Smooth muscle cell (in vitro differentiated cells): ENCODE data around the gene OTOS. TPM values are rescaled to one million over a fixed set of nuclear protein-coding genes. Genes with fewer than 3 reads are reported as not detected.
A peak's percentile ranks its signal among the peaks of the same experiment; 100 is the strongest.

Experiments used
- DNase-seq: peaks from one replicate; lab custom pipeline; 2025; ENCODE audit not compliant: unreplicated experiment; lab: John Stamatoyannopoulos, UW
- H2AFZ ChIP-seq: fragments of 200-600 bp; sonication (generic); 2 replicates; pipeline ENCODE4 v1.6.0; 2016; ENCODE audit warnings: antibody characterized with exemption, low read depth, mild to moderate bottlenecking
- H3F3A ChIP-seq: fragments of 200-600 bp; sonication (generic); 2 replicates; pipeline ENCODE4 v1.6.0; 2017; ENCODE audit warnings: antibody characterized with exemption, low read depth
- H3K27ac ChIP-seq: fragments of 200-600 bp; sonication (generic); 2 replicates; pipeline ENCODE4 v1.5.1; 2016; ENCODE audit warnings: low read depth, mild to moderate bottlenecking
- H3K27me3 ChIP-seq: fragments of 200-600 bp; sonication (generic); 2 replicates; pipeline ENCODE4 v1.6.1; 2016; ENCODE audit warnings: low read depth, mild to moderate bottlenecking
- H3K36me3 ChIP-seq: fragments of 200-600 bp; sonication (generic); 2 replicates; pipeline ENCODE4 v1.5.1; 2016; ENCODE audit warnings: low read depth
- H3K4me1 ChIP-seq: fragments of 200-600 bp; sonication (generic); 2 replicates; pipeline ENCODE4 v1.5.1; 2016; ENCODE audit warnings: low read depth
- H3K4me2 ChIP-seq: fragments of 200-600 bp; sonication (generic); 2 replicates; pipeline ENCODE4 v1.6.0; 2016; ENCODE audit warnings: mild to moderate bottlenecking
- H3K4me3 ChIP-seq: fragments of 200-600 bp; sonication (generic); 2 replicates; pipeline ENCODE4 v1.5.1; 2016; ENCODE audit warnings: mild to moderate bottlenecking
- H3K79me2 ChIP-seq: fragments of 200-600 bp; sonication (generic); 2 replicates; pipeline ENCODE4 v1.6.0; 2016; ENCODE audit warnings: low read depth, mild to moderate bottlenecking
- H3K9ac ChIP-seq: fragments of 200-600 bp; sonication (generic); 2 replicates; pipeline ENCODE4 v1.6.0; 2016; ENCODE audit warnings: low read depth
- H3K9me3 ChIP-seq: fragments of 200-600 bp; sonication (generic); replicated peaks from 2 replicates; pipeline ENCODE4 v1.5.1; 2016; ENCODE audit warnings: low read depth
- H4K20me1 ChIP-seq: fragments of 200-600 bp; sonication (generic); 2 replicates; pipeline ENCODE4 v1.6.0; 2016; ENCODE audit warnings: low read depth
- WGBS: methylation state at CpG from one replicate; pipeline ENCODE4 v1.1.7; 2016; ENCODE audit warnings: low lambda C conversion rate; 5-methylcytosine and 5-hydroxymethylcytosine counted together
- polyA plus RNA-seq: library from polyadenylated mRNA; unstranded; fragments of >200 nt; fragmentation: Nextera tagmentation; extraction: Ambion mirVana; gene quantifications from 2 replicates; pipeline ENCODE4 v1.2.1, GENCODE V29; 2016
- total RNA-seq: library from RNA; depleted of rRNA; stranded (reverse); fragments of >200 nt; gene quantifications from 2 replicates; pipeline ENCODE4 v1.2.3, GENCODE V29; 2014
- TF ChIP-seq, protein P1 (sequence below): fragments of 200-600 bp; sonication (generic); IDR thresholded peaks from 2 replicates; pipeline ENCODE4 v1.5.1; 2017; ENCODE audit warnings: borderline replicate concordance, mild to moderate bottlenecking, antibody characterized with exemption; ENCODE audit not compliant: insufficient read depth, poor library complexity, severe bottlenecking

OTOS gene
- total and polyA plus RNA-seq, 2 experiments from 2014 or later = not detected

GRCh38 chr2:240134956-240135520, 5.4 kb downstream of the OTOS start:
- peaks cover 13% of the 10 kb centered on the region for H4K20me1 ChIP-seq
- TF ChIP-seq, protein P1, sequence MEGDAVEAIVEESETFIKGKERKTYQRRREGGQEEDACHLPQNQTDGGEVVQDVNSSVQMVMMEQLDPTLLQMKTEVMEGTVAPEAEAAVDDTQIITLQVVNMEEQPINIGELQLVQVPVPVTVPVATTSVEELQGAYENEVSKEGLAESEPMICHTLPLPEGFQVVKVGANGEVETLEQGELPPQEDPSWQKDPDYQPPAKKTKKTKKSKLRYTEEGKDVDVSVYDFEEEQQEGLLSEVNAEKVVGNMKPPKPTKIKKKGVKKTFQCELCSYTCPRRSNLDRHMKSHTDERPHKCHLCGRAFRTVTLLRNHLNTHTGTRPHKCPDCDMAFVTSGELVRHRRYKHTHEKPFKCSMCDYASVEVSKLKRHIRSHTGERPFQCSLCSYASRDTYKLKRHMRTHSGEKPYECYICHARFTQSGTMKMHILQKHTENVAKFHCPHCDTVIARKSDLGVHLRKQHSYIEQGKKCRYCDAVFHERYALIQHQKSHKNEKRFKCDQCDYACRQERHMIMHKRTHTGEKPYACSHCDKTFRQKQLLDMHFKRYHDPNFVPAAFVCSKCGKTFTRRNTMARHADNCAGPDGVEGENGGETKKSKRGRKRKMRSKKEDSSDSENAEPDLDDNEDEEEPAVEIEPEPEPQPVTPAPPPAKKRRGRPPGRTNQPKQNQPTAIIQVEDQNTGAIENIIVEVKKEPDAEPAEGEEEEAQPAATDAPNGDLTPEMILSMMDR = no peak
- peak overlapping the region; percentile 81 for H3K9ac ChIP-seq
- peak overlapping the region; percentile 92 for H3K4me2 ChIP-seq
- no peak for DNase-seq
- no peaks in the 10 kb centered on the region for H3K9me3 ChIP-seq
- H3K79me2 ChIP-seq = peaks cover 18% of the 10 kb centered on the region
- H3K4me3 ChIP-seq = peak overlapping the region; percentile 93
- no peaks in the 10 kb centered on the region for H3K27me3 ChIP-seq
- peaks cover 12% of the 10 kb centered on the region for H3K36me3 ChIP-seq
- no peak overlapping the region for H2AFZ ChIP-seq
- H3F3A ChIP-seq = no peaks in the 10 kb centered on the region
- peaks cover 6% of the 10 kb centered on the region for H3K4me1 ChIP-seq
- H3K27ac ChIP-seq = no peak overlapping the region
- WGBS = 80% methylated on average over 15 of the region's 15 CpGs

DNA sequence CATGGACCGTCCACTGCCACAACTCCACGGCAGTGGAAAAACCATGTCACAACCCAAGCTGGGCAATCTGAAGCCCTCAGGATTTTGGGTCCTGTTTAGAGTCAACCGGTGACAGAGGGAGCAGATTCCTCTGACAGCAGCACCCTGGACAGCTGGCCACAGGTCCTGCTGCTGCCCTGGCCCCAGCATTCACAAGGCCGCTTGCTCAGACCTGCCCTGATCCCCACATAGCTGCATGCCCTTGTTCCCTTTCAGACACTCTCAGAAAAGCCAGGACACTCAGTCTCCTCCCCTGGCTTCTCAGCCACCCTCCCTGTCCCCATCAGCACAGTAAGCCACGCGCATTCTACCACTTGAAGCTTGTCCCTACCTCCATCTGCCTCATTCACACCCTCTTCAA, 6.0 kb downstream of the OTOS start:
- Histone ChIP-seq H2AFZ (no peak overlapping the region), H4K20me1 (peaks cover 13% of the 10 kb centered on the region), H3K27ac (no peak overlapping the region), H3K27me3 (no peaks in the 10 kb centered on the region), H3K4me1 (peaks cover 4% of the 10 kb centered on the region), H3K36me3 (peaks cover 12% of the 10 kb centered on the region), H3K4me3 (no peak overlapping the region), H3K9me3 (no peaks in the 10 kb centered on the region), H3K4me2 (peak overlapping the region; percentile 92), H3F3A (no peaks in the 10 kb centered on the region), H3K79me2 (peaks cover 18% of the 10 kb centered on the region), H3K9ac (no peak overlapping the region)
- 85% methylated on average over 6 of the region's 6 CpGs for WGBS
- TF ChIP-seq, protein P1 = no peak
- DNase-seq = no peak

GRCh38 chr2:240133401-240133800, 7.1 kb downstream of the OTOS start:
- Histone ChIP-seq H3K27me3 (no peaks in the 10 kb centered on the region), H4K20me1 (peaks cover 13% of the 10 kb centered on the region), H3K36me3 (peaks cover 12% of the 10 kb centered on the region), H3F3A (no peaks in the 10 kb centered on the region), H3K27ac (no peak overlapping the region), H3K4me3 (no peak overlapping the region), H3K9ac (no peak overlapping the region), H2AFZ (no peak overlapping the region), H3K79me2 (peaks cover 18% of the 10 kb centered on the region), H3K9me3 (no peaks in the 10 kb centered on the region), H3K4me1 (peaks cover 4% of the 10 kb centered on the region), H3K4me2 (no peak overlapping the region)
- TF ChIP-seq, protein P1 = no peak
- 98% methylated on average over 10 of the region's 10 CpGs for WGBS
- DNase-seq = no peak

GRCh38 chr2:240132651-240132980, 7.8 kb downstream of the OTOS start:
- DNase-seq = no peak
- Histone ChIP-seq H3K4me2 (no peak overlapping the region), H3K4me1 (peaks cover 4% of the 10 kb centered on the region), H3K9me3 (no peaks in the 10 kb centered on the region), H3F3A (no peaks in the 10 kb centered on the region), H3K36me3 (peaks cover 12% of the 10 kb centered on the region), H3K27ac (no peak overlapping the region), H3K9ac (no peak overlapping the region), H2AFZ (no peak overlapping the region), H3K4me3 (no peak overlapping the region), H3K79me2 (peaks cover 18% of the 10 kb centered on the region), H4K20me1 (peaks cover 13% of the 10 kb centered on the region), H3K27me3 (no peaks in the 10 kb centered on the region)
- WGBS = 100% methylated on average over 5 of the region's 5 CpGs
- TF ChIP-seq, protein P1 = no peak
